Gastroesophageal sphincter (tissue), 3 donors: ENCODE measurements around the gene ANKUB1.

ENCODE experiments used
- EP300 ChIP-seq: sonication (generic); formaldehyde crosslinking; IDR thresholded peaks from one replicate; pipeline ENCODE4 v1.6.1; 2017; ENCODE audit warnings: antibody characterized with exemption, mild to moderate bottlenecking
- POLR2A ChIP-seq, 2 donors: fragments of 450-650 bp; IDR thresholded peaks; one replicate each; pipeline ENCODE4 v1.6.1; 2017; ENCODE audit warnings: antibody characterized with exemption in 2 of 2, mild to moderate bottlenecking in 2 of 2, moderate library complexity in 1 of 2
- POLR2AphosphoS5 ChIP-seq: sonication (generic); formaldehyde crosslinking; IDR thresholded peaks from one replicate; pipeline ENCODE4 v1.6.1; 2017; ENCODE audit warnings: antibody characterized with exemption
- TF ChIP-seq, protein P1 (sequence below), 4 experiments: fragments of 200-600 bp in 2 of 4; fragments of 450-650 bp in 2 of 4; sonication (generic) in 1 of 4; IDR thresholded peaks; one replicate each; pipeline ENCODE4 v1.5.1; 2017 to 2019; ENCODE audit warnings: antibody characterized with exemption in 4 of 4, mild to moderate bottlenecking in 2 of 4, moderate library complexity in 2 of 4

DNA sequence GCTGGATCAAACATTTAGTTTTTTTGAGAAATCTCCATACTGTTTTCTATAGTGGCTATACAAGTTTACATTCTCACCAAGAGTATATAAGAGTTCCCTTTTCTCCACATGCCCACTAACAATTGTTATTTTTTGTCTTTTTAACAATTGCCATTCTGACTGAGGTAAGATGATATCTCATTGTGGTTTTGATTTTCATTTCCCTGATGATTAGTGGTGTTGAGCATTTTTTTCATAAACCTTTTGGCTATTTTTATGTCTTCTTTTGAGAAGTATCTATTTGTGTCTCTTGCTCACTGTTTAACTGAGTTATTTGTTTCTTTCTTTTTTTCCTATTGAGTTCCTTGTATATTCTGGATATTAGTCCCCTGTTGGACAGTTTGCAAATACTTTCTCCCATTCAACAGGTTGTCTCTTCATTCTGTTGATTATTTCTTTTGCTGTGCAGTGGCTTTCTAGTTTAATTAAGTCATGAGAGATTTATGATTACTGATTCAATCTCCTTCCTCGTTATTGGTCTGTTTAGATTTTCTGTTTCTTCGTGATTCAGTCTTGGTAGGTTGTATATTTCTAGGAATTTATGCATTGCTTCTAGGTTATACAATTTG is 13.9 kb upstream of the ANKUB1 start:
- no peak for TF ChIP-seq POLR2A (IDR thresholded peaks at IDR 0.05)
- TF ChIP-seq, protein P1, sequence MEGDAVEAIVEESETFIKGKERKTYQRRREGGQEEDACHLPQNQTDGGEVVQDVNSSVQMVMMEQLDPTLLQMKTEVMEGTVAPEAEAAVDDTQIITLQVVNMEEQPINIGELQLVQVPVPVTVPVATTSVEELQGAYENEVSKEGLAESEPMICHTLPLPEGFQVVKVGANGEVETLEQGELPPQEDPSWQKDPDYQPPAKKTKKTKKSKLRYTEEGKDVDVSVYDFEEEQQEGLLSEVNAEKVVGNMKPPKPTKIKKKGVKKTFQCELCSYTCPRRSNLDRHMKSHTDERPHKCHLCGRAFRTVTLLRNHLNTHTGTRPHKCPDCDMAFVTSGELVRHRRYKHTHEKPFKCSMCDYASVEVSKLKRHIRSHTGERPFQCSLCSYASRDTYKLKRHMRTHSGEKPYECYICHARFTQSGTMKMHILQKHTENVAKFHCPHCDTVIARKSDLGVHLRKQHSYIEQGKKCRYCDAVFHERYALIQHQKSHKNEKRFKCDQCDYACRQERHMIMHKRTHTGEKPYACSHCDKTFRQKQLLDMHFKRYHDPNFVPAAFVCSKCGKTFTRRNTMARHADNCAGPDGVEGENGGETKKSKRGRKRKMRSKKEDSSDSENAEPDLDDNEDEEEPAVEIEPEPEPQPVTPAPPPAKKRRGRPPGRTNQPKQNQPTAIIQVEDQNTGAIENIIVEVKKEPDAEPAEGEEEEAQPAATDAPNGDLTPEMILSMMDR (IDR thresholded peaks at IDR 0.05): no peak
- no peak for TF ChIP-seq POLR2AphosphoS5
- no peak for TF ChIP-seq EP300
